ENCODE data around the gene MACC1.

The MACC1 gene

DNA sequence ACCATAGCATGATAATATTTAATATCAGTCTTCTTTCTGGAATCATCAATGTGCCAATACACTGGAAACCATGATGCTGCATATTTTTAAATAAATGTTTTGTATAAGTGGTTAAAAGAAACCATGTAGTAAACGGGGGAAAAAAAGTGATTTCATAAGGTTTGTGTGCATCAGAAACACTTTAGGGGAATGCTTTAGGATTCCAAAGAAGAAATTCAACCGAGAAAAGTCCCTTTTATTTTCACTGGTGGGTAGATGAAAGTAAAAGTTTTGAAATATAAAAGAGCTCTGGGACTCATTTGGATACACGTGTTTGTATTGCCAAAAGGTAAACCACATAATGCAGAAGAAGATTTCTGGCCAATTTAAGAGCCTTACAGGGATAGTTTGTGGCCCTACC, 11.9 kb upstream of the MACC1 start:
- Histone ChIP-seq H3K27ac (no peak overlapping the region), H3K36me3 (no peaks in the 10 kb centered on the region), H3K4me1 (ENCODE audit: control insufficient read depth in 1 of 2, insufficient read depth in 1 of 2, low read depth in 1 of 2, low read length in 1 of 2) (no peaks in the 10 kb centered on the region), H3K27me3 (no peaks in the 10 kb centered on the region), H3K4me3 (ENCODE audit: low read depth in 1 of 2, low read length in 1 of 2) (no peak overlapping the region), H3K9me3 (no peaks in the 10 kb centered on the region)
- TF ChIP-seq, protein P1, sequence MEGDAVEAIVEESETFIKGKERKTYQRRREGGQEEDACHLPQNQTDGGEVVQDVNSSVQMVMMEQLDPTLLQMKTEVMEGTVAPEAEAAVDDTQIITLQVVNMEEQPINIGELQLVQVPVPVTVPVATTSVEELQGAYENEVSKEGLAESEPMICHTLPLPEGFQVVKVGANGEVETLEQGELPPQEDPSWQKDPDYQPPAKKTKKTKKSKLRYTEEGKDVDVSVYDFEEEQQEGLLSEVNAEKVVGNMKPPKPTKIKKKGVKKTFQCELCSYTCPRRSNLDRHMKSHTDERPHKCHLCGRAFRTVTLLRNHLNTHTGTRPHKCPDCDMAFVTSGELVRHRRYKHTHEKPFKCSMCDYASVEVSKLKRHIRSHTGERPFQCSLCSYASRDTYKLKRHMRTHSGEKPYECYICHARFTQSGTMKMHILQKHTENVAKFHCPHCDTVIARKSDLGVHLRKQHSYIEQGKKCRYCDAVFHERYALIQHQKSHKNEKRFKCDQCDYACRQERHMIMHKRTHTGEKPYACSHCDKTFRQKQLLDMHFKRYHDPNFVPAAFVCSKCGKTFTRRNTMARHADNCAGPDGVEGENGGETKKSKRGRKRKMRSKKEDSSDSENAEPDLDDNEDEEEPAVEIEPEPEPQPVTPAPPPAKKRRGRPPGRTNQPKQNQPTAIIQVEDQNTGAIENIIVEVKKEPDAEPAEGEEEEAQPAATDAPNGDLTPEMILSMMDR (IDR thresholded peaks at IDR 0.05) = no peak

DNA sequence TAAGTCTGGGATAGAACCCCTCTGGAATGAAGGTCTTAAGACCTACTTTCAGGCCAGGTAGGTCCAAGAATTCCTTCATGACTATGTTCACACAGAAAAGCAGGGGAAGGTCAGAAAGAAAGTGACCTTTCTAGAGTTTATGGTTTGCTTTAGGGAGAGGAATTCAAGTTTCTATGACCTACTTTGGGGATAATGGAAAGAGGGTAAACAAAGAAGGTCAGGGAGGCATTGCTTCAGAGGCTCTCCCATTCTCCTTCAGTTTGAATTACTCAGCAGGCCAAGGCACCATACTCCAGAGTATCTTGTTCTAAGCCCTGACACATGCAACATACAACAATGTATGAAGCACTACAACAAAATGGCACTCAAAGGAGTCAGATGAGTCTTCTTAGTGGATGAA, 11.5 kb upstream of the MACC1 start:
- no peaks in the 10 kb centered on the region for H3K36me3 ChIP-seq
- no peak overlapping the region for H3K27ac ChIP-seq
- TF ChIP-seq, protein P1 (IDR thresholded peaks at IDR 0.05) = no peak
- H3K9me3 ChIP-seq = no peaks in the 10 kb centered on the region
- no peaks in the 10 kb centered on the region for H3K4me1 ChIP-seq (ENCODE audit: control insufficient read depth in 1 of 2, insufficient read depth in 1 of 2, low read depth in 1 of 2, low read length in 1 of 2)
- no peaks in the 10 kb centered on the region for H3K27me3 ChIP-seq
- H3K4me3 ChIP-seq (ENCODE audit: low read depth in 1 of 2, low read length in 1 of 2) = no peak overlapping the region

DNA sequence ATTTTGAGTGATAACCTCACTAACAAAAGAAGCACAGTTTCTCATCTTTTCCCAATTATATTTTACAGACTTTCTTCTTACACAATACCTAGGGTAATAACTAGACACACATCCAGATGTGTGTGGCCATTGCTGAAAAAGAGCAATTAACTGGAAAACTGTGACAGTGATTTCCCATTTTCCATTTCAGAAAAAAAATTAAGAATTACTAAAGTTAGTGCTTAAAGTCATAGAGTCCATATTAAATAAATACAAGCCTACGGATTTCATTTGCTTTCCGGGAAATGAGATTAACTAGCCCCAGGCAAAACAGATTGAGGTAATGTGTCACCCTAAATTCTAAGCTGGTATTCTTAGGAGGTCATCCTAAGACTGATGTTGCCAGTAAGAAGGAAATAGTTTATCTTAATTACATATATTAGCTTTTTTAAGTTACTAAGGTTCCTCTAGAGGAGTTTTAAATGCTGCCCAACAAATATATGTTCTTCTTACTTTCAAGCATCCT, 10.2 kb upstream of the MACC1 start:
- H3K4me1 ChIP-seq (ENCODE audit: control insufficient read depth in 1 of 2, insufficient read depth in 1 of 2, low read depth in 1 of 2, low read length in 1 of 2) = no peaks in the 10 kb centered on the region
- H3K27me3 ChIP-seq = no peaks in the 10 kb centered on the region
- no peak overlapping the region for H3K27ac ChIP-seq
- no peaks in the 10 kb centered on the region for H3K36me3 ChIP-seq
- H3K4me3 ChIP-seq (ENCODE audit: low read depth in 1 of 2, low read length in 1 of 2) = no peak overlapping the region
- H3K9me3 ChIP-seq = no peaks in the 10 kb centered on the region
- TF ChIP-seq, protein P1 (IDR thresholded peaks at IDR 0.05) = no peak

DNA sequence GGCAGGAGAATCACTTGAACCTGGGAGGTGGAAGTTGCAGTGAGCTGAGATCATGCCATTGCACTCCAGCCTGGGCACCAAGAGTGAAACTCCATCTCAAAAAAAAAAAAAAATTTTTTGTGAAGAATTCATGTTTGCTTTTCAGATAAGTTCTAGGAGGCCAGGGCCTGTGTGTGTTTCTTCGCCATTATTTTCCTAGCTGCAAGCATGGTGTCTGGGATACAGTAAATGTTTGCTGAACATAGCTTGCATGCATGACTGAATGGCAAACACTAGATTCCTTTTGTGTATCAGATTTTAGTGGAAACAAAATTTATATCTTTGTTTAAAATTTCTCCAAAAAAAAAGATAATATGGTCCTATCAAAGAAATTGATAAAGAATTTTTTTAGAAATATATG, 9.7 kb upstream of the MACC1 start:
- TF ChIP-seq, protein P1 (IDR thresholded peaks at IDR 0.05) = no peak
- Histone ChIP-seq H3K9me3 (no peaks in the 10 kb centered on the region), H3K36me3 (no peaks in the 10 kb centered on the region), H3K27me3 (no peaks in the 10 kb centered on the region), H3K27ac (no peak overlapping the region), H3K4me3 (ENCODE audit: low read depth in 1 of 2, low read length in 1 of 2) (no peak overlapping the region), H3K4me1 (ENCODE audit: control insufficient read depth in 1 of 2, insufficient read depth in 1 of 2, low read depth in 1 of 2, low read length in 1 of 2) (no peaks in the 10 kb centered on the region)

DNA sequence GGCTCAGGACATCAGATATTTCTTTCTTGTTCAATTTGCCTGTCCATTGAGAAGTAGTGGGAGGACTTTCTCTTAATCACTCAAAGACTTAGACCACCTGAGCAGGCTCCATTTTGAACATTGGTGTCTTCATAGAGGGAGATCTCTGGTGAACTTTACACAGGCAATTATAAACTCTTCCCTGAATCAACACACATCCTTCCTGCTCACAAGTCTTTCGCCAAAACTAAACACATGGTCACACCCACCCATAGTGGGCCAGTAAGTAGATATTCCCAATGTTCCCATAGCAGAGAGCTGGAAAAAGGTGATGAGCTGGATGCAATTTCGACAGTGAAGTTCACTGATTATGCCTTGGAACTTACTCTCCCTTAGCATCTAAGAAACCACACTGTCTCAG, 8.2 kb upstream of the MACC1 start:
- H3K9me3 ChIP-seq = no peaks in the 10 kb centered on the region
- no peak overlapping the region for H3K27ac ChIP-seq
- H3K36me3 ChIP-seq = no peaks in the 10 kb centered on the region
- H3K4me1 ChIP-seq (ENCODE audit: control insufficient read depth in 1 of 2, insufficient read depth in 1 of 2, low read depth in 1 of 2, low read length in 1 of 2) = peaks cover 1 to 9% of the 10 kb centered on the region in 2 experiments
- no peak overlapping the region for H3K4me3 ChIP-seq (ENCODE audit: low read depth in 1 of 2, low read length in 1 of 2)
- H3K27me3 ChIP-seq = no peaks in the 10 kb centered on the region
- TF ChIP-seq, protein P1 (IDR thresholded peaks at IDR 0.05) = no peak

DNA sequence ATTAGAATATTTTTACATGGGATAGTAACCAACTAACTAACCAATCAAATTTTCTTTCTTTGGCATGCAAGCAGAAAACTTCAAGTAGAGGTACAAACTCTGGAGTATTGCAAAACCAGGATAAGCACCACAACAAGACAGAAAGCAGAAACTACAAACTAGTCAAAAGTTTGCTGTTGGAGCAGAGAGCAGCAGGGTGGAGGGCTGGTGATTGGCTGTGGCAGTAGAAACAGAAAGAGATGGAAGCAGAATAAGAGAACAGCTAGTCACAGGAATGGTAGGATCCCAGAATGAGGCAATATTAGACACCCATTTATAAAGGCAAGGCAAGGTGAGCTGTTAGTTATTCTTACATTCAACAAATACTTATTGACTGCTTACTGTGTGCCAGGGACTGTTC, 6.8 kb upstream of the MACC1 start:
- peaks cover 10 to 23% of the 10 kb centered on the region in 2 experiments for H3K4me1 ChIP-seq (ENCODE audit: control insufficient read depth in 1 of 2, insufficient read depth in 1 of 2, low read depth in 1 of 2, low read length in 1 of 2)
- TF ChIP-seq, protein P1 (IDR thresholded peaks at IDR 0.05) = no peak
- H3K36me3 ChIP-seq = no peaks in the 10 kb centered on the region
- no peaks in the 10 kb centered on the region for H3K9me3 ChIP-seq
- H3K27ac ChIP-seq = no peak overlapping the region
- no peaks in the 10 kb centered on the region for H3K27me3 ChIP-seq
- no peak overlapping the region for H3K4me3 ChIP-seq (ENCODE audit: low read depth in 1 of 2, low read length in 1 of 2)
